Astrocyte (in vitro differentiated cells and primary cell): Measurements from ENCODE around the gene WASF2. TPM values are rescaled to one million over a fixed set of nuclear protein-coding genes. Genes with fewer than 3 reads are reported as not detected.

Source experiments
- DNase-seq: peaks from one replicate; pipeline ENCODE4 v3.0.0-alpha.2; 2010; ENCODE audit warnings: low read depth
- FAIRE-seq: peaks from 2 replicates; lab custom pipeline; 2011; peaks lifted over from hg19 to GRCh38; lab: Jason Lieb, UNC
- H2AFZ ChIP-seq: 2 replicates; pipeline ENCODE4 v1.6.0; 2012; ENCODE audit warnings: low read depth, low read length, inconsistent platforms
- H3K27ac ChIP-seq: 2 replicates; pipeline ENCODE4 v1.5.1; 2011; ENCODE audit warnings: low read depth, low read length, inconsistent platforms
- H3K27me3 ChIP-seq: 2 replicates; pipeline ENCODE4 v1.6.0; 2011; ENCODE audit warnings: low read length, inconsistent platforms; ENCODE audit not compliant: insufficient read depth
- H3K36me3 ChIP-seq: 2 replicates; pipeline ENCODE4 v1.5.1; 2011; ENCODE audit warnings: low read length, inconsistent platforms; ENCODE audit not compliant: insufficient read depth
- H3K4me1 ChIP-seq: 2 replicates; pipeline ENCODE4 v1.5.1; 2011; ENCODE audit warnings: low read length, inconsistent platforms; ENCODE audit not compliant: insufficient read depth
- H3K4me2 ChIP-seq: 2 replicates; pipeline ENCODE4 v1.6.0; 2012; ENCODE audit warnings: low read length, inconsistent platforms
- H3K4me3 ChIP-seq: 2 replicates; pipeline ENCODE4 v1.5.1; 2011; ENCODE audit warnings: low read depth, mild to moderate bottlenecking, low read length, inconsistent platforms; ENCODE audit not compliant: insufficient read depth
- H3K79me2 ChIP-seq: 2 replicates; pipeline ENCODE4 v1.6.0; 2012; ENCODE audit warnings: mild to moderate bottlenecking, low read length, inconsistent platforms; ENCODE audit not compliant: insufficient read depth
- H3K9ac ChIP-seq: 2 replicates; pipeline ENCODE4 v1.6.0; 2012; ENCODE audit warnings: mild to moderate bottlenecking, low read length, inconsistent platforms
- H3K9me3 ChIP-seq: 2 replicates; pipeline ENCODE4 v1.5.1; 2012; ENCODE audit warnings: low read depth, mild to moderate bottlenecking, low read length, inconsistent platforms; ENCODE audit not compliant: insufficient read depth
- H4K20me1 ChIP-seq: 2 replicates; pipeline ENCODE4 v1.6.0; 2012; ENCODE audit warnings: low read length, inconsistent platforms; ENCODE audit not compliant: insufficient read depth
- H3K27ac Mint-ChIP-seq: one replicate; pipeline ENCODE4 v1.8.0; 2021; ENCODE audit warnings: mild to moderate bottlenecking, mixed read lengths; ENCODE audit not compliant: unreplicated experiment
- H3K27me3 Mint-ChIP-seq: one replicate; pipeline ENCODE4 v1.8.0; 2021; ENCODE audit warnings: low read depth, mixed read lengths; ENCODE audit not compliant: unreplicated experiment
- H3K36me3 Mint-ChIP-seq: one replicate; pipeline ENCODE4 v1.8.0; 2021; ENCODE audit warnings: low read depth, mixed read lengths; ENCODE audit not compliant: unreplicated experiment
- H3K4me1 Mint-ChIP-seq: one replicate; pipeline ENCODE4 v1.8.0; 2021; ENCODE audit warnings: low read depth, mixed read lengths; ENCODE audit not compliant: unreplicated experiment
- H3K4me3 Mint-ChIP-seq: one replicate; pipeline ENCODE4 v1.8.0; 2021; ENCODE audit warnings: mild to moderate bottlenecking, moderate library complexity, mixed read lengths; ENCODE audit not compliant: unreplicated experiment
- H3K9me3 Mint-ChIP-seq: one replicate; pipeline ENCODE4 v1.8.0; 2021; ENCODE audit warnings: mild to moderate bottlenecking, mixed read lengths; ENCODE audit not compliant: unreplicated experiment
- EZH2 ChIP-seq: IDR thresholded peaks from 2 replicates; pipeline ENCODE4 v1.6.1; 2012; ENCODE audit warnings: mild to moderate bottlenecking, low read length, inconsistent platforms; ENCODE audit not compliant: insufficient read depth
- total RNA-seq: library from RNA; stranded (reverse); gene quantifications from 2 replicates; pipeline ENCODE4 v1.2.1, GENCODE V29; 2021
- TF ChIP-seq, protein P1 (sequence below): IDR thresholded peaks from 2 replicates; pipeline ENCODE4 v1.5.1; 2011; ENCODE audit warnings: low read depth, mild to moderate bottlenecking, inconsistent platforms, low read length, moderate library complexity; ENCODE audit not compliant: insufficient read depth

WASF2 gene
- total RNA-seq, 1 donor from 2014 or later = 86.9 TPM

DNA sequence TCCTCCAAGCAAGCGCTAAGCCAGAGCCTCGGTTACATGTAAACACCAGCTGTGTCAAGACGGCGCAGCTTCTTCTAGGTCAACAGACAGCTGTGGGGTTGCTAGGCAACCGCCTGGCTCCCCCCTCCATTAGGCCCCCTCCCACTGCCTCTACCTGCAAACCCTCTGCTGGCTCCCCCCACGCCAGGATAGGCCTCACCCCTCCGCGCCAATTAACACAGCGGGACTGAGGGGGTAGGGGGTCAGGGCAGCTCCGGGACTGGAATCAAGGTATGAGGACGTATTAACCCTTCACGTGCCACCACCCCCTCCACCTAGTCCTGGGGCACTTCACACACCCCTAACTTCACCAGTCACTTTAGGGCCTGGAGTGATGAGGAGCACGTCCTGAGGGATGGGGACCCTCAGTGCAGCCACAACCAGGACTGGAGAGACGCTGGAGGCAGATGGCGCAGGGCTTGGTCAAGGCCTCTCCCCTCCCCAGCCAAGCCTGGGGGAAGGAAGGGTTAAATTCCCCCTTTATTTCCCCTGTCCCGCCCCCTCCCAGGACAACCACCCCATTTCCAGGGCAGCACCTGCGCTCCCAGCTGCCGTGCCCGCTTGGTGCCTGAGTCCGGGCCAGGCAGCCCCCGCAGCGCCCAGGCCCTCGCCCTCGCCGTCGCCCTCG, 37.4 kb upstream of the WASF2 start:
- Mint-ChIP-seq H3K4me1 (peaks cover 52% of the 10 kb centered on the region), H3K36me3 (peaks cover 11% of the 10 kb centered on the region), H3K4me3 (no peak overlapping the region), H3K27me3 (no peaks in the 10 kb centered on the region), H3K9me3 (peaks cover 3% of the 10 kb centered on the region), H3K27ac (peak overlapping the region; percentile 26)
- Histone ChIP-seq H3K4me2 (peak overlapping the region; percentile 80), H3K4me3 (no peak overlapping the region), H3K36me3 (no peaks in the 10 kb centered on the region), H3K9ac (no peak overlapping the region), H3K27ac (no peak overlapping the region), H3K4me1 (peaks cover 23% of the 10 kb centered on the region), H2AFZ (no peak overlapping the region), H3K27me3 (peaks cover 3% of the 10 kb centered on the region), H4K20me1 (peaks cover 10% of the 10 kb centered on the region), H3K79me2 (no peaks in the 10 kb centered on the region), H3K9me3 (no peaks in the 10 kb centered on the region)
- TF ChIP-seq, protein P1, sequence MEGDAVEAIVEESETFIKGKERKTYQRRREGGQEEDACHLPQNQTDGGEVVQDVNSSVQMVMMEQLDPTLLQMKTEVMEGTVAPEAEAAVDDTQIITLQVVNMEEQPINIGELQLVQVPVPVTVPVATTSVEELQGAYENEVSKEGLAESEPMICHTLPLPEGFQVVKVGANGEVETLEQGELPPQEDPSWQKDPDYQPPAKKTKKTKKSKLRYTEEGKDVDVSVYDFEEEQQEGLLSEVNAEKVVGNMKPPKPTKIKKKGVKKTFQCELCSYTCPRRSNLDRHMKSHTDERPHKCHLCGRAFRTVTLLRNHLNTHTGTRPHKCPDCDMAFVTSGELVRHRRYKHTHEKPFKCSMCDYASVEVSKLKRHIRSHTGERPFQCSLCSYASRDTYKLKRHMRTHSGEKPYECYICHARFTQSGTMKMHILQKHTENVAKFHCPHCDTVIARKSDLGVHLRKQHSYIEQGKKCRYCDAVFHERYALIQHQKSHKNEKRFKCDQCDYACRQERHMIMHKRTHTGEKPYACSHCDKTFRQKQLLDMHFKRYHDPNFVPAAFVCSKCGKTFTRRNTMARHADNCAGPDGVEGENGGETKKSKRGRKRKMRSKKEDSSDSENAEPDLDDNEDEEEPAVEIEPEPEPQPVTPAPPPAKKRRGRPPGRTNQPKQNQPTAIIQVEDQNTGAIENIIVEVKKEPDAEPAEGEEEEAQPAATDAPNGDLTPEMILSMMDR = no peak
- peak; percentile 16 for TF ChIP-seq EZH2
- no peak for DNase-seq
- no peak for FAIRE-seq

DNA sequence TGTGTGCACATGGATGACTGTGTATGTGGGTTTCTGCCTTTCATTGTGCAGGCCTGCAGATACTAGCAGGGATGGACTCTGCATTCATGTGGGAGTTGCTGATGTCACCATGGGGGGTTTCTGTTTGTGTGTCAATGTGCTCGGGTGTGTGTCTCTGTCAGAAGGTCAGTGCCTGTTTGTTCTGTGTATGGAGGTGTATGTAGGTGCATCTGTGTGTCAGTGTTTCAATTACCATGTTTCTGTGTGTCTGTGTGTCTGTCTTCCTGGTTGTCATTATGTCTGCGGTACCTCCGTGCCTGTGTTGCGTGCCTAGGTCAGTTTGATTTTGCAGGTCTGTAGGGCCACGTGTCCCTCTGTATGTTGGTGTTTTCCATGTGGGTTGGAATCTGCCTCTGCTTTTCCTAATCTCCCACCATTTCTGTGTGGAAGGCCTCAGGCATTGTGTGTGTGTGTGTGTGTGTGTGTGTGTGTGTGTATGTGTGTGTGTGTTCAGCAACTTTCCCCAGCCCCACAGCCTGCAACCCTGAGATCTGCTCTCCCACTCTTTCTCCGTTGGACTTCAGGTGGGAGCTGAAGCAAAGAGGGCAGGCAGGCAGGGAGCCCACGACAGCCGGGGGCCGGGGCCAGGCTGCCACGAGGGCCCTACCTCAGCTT, 36.7 kb upstream of the WASF2 start:
- TF ChIP-seq EZH2 = no peak
- TF ChIP-seq, protein P1 = no peak
- peaks cover 9% of the 10 kb centered on the region for H3K36me3 Mint-ChIP-seq
- Histone ChIP-seq H3K4me2 (no peak overlapping the region), H3K4me3 (no peak overlapping the region), H3K9me3 (no peaks in the 10 kb centered on the region), H3K79me2 (no peaks in the 10 kb centered on the region), H3K4me1 (peaks cover 26% of the 10 kb centered on the region), H3K36me3 (no peaks in the 10 kb centered on the region), H4K20me1 (peaks cover 10% of the 10 kb centered on the region), H3K9ac (no peak overlapping the region), H3K27me3 (peaks cover 3% of the 10 kb centered on the region), H3K27ac (no peak overlapping the region), H2AFZ (no peak overlapping the region)
- DNase-seq (no peak), FAIRE-seq (no peak)
- H3K9me3 Mint-ChIP-seq = peaks cover 3% of the 10 kb centered on the region
- H3K27ac Mint-ChIP-seq = peak overlapping the region; percentile 86
- H3K27me3 Mint-ChIP-seq = no peaks in the 10 kb centered on the region
- H3K4me1 Mint-ChIP-seq = peaks cover 59% of the 10 kb centered on the region
- H3K4me3 Mint-ChIP-seq = peak overlapping the region; percentile 77
